Neural cell (in vitro differentiated cells): Measurements from ENCODE around the gene SLC10A7.

ENCODE experiments used
- CTCF ChIP-seq: fragments of 450-650 bp; IDR thresholded peaks from 2 replicates; pipeline ENCODE4 v1.5.1; 2014; ENCODE audit warnings: antibody characterized with exemption, mild to moderate bottlenecking, moderate library complexity; ENCODE audit not compliant: poor library complexity, severe bottlenecking
- EP300 ChIP-seq: fragments of 450-650 bp; conservative IDR thresholded peaks from 2 replicates; pipeline ENCODE4 v1.6.1; 2014; ENCODE audit warnings: antibody characterized with exemption, mild to moderate bottlenecking, moderate library complexity; ENCODE audit not compliant: poor library complexity, severe bottlenecking
- EZH2 ChIP-seq: fragments of 200-600, 300-800 bp; shearing (Covaris generic), sonication (generic); IDR thresholded peaks from 2 replicates; pipeline ENCODE4 v1.6.1; 2014; ENCODE audit warnings: antibody characterized with exemption, low read length, borderline replicate concordance, mild to moderate bottlenecking; ENCODE audit not compliant: insufficient read depth, poor library complexity, severe bottlenecking

DNA sequence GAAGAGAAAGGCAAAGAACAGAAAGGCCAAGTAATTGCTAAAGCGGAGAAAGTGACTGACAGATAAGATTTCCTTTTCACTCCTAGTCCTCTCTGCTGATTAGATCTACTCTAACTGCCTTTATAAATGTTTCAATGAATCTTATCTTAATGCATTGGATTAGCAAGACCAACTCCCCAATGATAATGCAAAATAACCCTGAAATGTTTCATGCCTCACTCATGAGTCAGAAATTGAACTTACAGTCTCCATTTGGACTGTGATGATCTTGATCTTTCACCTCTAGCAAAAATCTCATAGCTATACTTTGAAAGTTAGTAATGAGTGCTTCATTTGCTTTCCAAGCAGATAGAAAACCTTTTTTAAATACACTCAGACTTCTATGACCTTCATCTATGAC is 26.5 kb downstream of the SLC10A7 start:
- TF ChIP-seq EZH2 (no peak), CTCF (no peak), EP300 (no peak)
